HS-27A (cell line): Measurements from ENCODE around the gene SPRR4.

Experiments
- DNase-seq: peaks from one replicate; pipeline ENCODE4 v3.0.0-alpha.2; 2012; ENCODE audit warnings: low read depth, missing footprints

SPRR4 gene

GRCh38 chr1:152970495-152970894 is at the start of gene SPRR4:
Gene SPRR4, plus strand, starts transcription at chr1:152970648. Its CDS starts 1,243 bp downstream, at chr1:152971891.
- no peak for DNase-seq

- no peak for DNase-seq
Observed at GRCh38 chr1:152924191-152924590, 46.3 kb upstream of the SPRR4 start.

GRCh38 chr1:152926091-152926490 is 44.4 kb upstream of the SPRR4 start:
- no peak for DNase-seq

GRCh38 chr1:152928671-152929070 is 41.8 kb upstream of the SPRR4 start:
- no peak for DNase-seq

GRCh38 chr1:152932170-152932811 is 38.2 kb upstream of the SPRR4 start:
- no peak for DNase-seq

GRCh38 chr1:152933196-152933595 is 37.3 kb upstream of the SPRR4 start:
- DNase-seq, result no peak

GRCh38 chr1:152940614-152941013 is 29.8 kb upstream of the SPRR4 start:
- no peak for DNase-seq

GRCh38 chr1:152941037-152941711 is 29.3 kb upstream of the SPRR4 start:
- DNase-seq, result no peak

GRCh38 chr1:152942161-152942560 is 28.3 kb upstream of the SPRR4 start:
- no peak for DNase-seq

- DNase-seq, result no peak
Observed at GRCh38 chr1:152946248-152946647, 24.2 kb upstream of the SPRR4 start.

GRCh38 chr1:152946651-152947256 is 23.7 kb upstream of the SPRR4 start, which contains the start of gene SPRR5:
Gene SPRR5, plus strand, starts transcription at chr1:152947206. Its CDS starts 1,349 bp downstream, at chr1:152948555.
- DNase-seq, result no peak

GRCh38 chr1:152951711-152952110 is 18.7 kb upstream of the SPRR4 start:
- no peak for DNase-seq

- no peak for DNase-seq
Observed at GRCh38 chr1:152953761-152954160, 16.7 kb upstream of the SPRR4 start.

- DNase-seq, result no peak
Observed at GRCh38 chr1:152954436-152954835, 16.0 kb upstream of the SPRR4 start.

GRCh38 chr1:152957561-152957960 is 12.9 kb upstream of the SPRR4 start:
- no peak for DNase-seq

- DNase-seq, result no peak
Observed at GRCh38 chr1:152959273-152959672, 11.2 kb upstream of the SPRR4 start.

GRCh38 chr1:152959801-152960451 is 10.5 kb upstream of the SPRR4 start:
- DNase-seq, result no peak

GRCh38 chr1:152960452-152961044 is 9.9 kb upstream of the SPRR4 start:
- DNase-seq, result no peak

- DNase-seq, result no peak
Observed at GRCh38 chr1:152961226-152961891, 9.1 kb upstream of the SPRR4 start.

GRCh38 chr1:152962876-152963415 is 7.5 kb upstream of the SPRR4 start:
- DNase-seq, result no peak

- no peak for DNase-seq
Observed at GRCh38 chr1:152964536-152964935, 5.9 kb upstream of the SPRR4 start.

GRCh38 chr1:152965853-152966252 is 4.6 kb upstream of the SPRR4 start:
- DNase-seq, result no peak
